ENCODE results near the gene CAPN9.
"Not testable (repeated sequence)": the region's sequence is repeated elsewhere in the genome, so short reads cannot be mapped to it uniquely, and the experiment has no call there.

CAPN9 gene

GRCh38 chr1:230747127-230747730 is at the start of gene CAPN9:
Gene CAPN9 (plus strand): TSS chr1:230747388. CDS start chr1:230747497, 109 bp downstream.
- DNase-seq: no peak

GRCh38 chr1:230698130-230698529 is 49.1 kb upstream of the CAPN9 start:
- no peak for DNase-seq

- not testable (repeated sequence) for DNase-seq
These were observed 48.2 kb upstream of the CAPN9 start for GRCh38 chr1:230698964-230699363.

- no peak for DNase-seq
These were observed 47.5 kb upstream of the CAPN9 start for GRCh38 chr1:230699716-230700115.

- no peak for DNase-seq
These were observed 47.1 kb upstream of the CAPN9 start for GRCh38 chr1:230700132-230700531.

GRCh38 chr1:230701434-230701833 is 45.8 kb upstream of the CAPN9 start:
- DNase-seq: no peak

GRCh38 chr1:230701895-230702768 is 45.1 kb upstream of the CAPN9 start:
- DNase-seq: no peak

- no peak for DNase-seq
These were observed 44.1 kb upstream of the CAPN9 start for GRCh38 chr1:230702934-230703678.

GRCh38 chr1:230703679-230704385 is 43.4 kb upstream of the CAPN9 start:
- no peak for DNase-seq

GRCh38 chr1:230704830-230705229 is 42.4 kb upstream of the CAPN9 start:
- no peak for DNase-seq

- DNase-seq: no peak
These were observed 41.7 kb upstream of the CAPN9 start for GRCh38 chr1:230705289-230706019.

- DNase-seq: no peak
These were observed 41.0 kb upstream of the CAPN9 start for GRCh38 chr1:230706020-230706699.

- DNase-seq: no peak
These were observed 40.1 kb upstream of the CAPN9 start for GRCh38 chr1:230706887-230707731.

- no peak for DNase-seq
These were observed 39.2 kb upstream of the CAPN9 start for GRCh38 chr1:230707732-230708630.

GRCh38 chr1:230708631-230709580 is 38.3 kb upstream of the CAPN9 start:
- no peak for DNase-seq

- no peak for DNase-seq
These were observed 37.3 kb upstream of the CAPN9 start for GRCh38 chr1:230709619-230710542.

- no peak for DNase-seq
These were observed 36.7 kb upstream of the CAPN9 start for GRCh38 chr1:230710543-230710904.
